ENCODE measurements around the gene PKNOX2. TPM values are rescaled to one million over a fixed set of nuclear protein-coding genes. Genes with fewer than 3 reads are reported as not detected.

The PKNOX2 gene
- total and polyA plus RNA-seq, 2 of the 8 experiments (the other 6 are each of a cell fraction or from before 2014, with no cell fraction given) = 2.0 TPM

- TF ChIP-seq RFX5 (IDR thresholded peaks at IDR 0.05; ENCODE audit: borderline replicate concordance, low read depth, low read length) (no peak), CTBP2 (IDR thresholded peaks at IDR 0.05; ENCODE audit: borderline replicate concordance, insufficient read depth, insufficient read length, low read length) (no peak)
These were observed 19.1 kb downstream of the PKNOX2 start (continued) for GRCh38 chr11:125183641-125184040.

Data from H1 (cell line).